HL-60 (cell line): ENCODE measurements around the gene CACNA1C.

Experiments
- DNase-seq, 2 experiments: peaks; one replicate each; pipeline ENCODE4 v3.0.0-alpha.2; 2010 to 2020; ENCODE audit warnings: low read depth in 1 of 2, low spot score in 1 of 2
- H3K27ac ChIP-seq: fragments of 250-450 bp; sonication (Bioruptor Pico); replicated peaks from 2 replicates; pipeline ENCODE4 v1.5.1; 2020; ENCODE audit warnings: mild to moderate bottlenecking, moderate library complexity
- H3K27me3 ChIP-seq: fragments of 250-450 bp; sonication (Bioruptor Pico); 2 replicates; pipeline ENCODE4 v1.5.1; 2021; ENCODE audit warnings: mild to moderate bottlenecking, moderate library complexity; ENCODE audit not compliant: insufficient read depth, poor library complexity, severe bottlenecking
- H3K4me3 ChIP-seq: replicated peaks from 2 replicates; pipeline ENCODE4 v1.5.1; 2011; ENCODE audit warnings: mild to moderate bottlenecking, control low read depth, low read length; ENCODE audit not compliant: insufficient read depth
- GABPA ChIP-seq: IDR thresholded peaks from 2 replicates; pipeline ENCODE4 v1.6.1; 2012; ENCODE audit warnings: low read depth
- POLR2AphosphoS5 ChIP-seq: IDR thresholded peaks from 2 replicates; pipeline ENCODE4 v1.6.1; 2012; ENCODE audit warnings: low read depth
- REST ChIP-seq: IDR thresholded peaks from 2 replicates; pipeline ENCODE4 v1.6.1; 2012; ENCODE audit warnings: low read depth; ENCODE audit not compliant: insufficient replicate concordance
- SPI1 ChIP-seq: IDR thresholded peaks from 2 replicates; pipeline ENCODE4 v1.6.1; 2012; ENCODE audit warnings: low read depth, mild to moderate bottlenecking, borderline replicate concordance
- TF ChIP-seq, protein P1 (sequence below): IDR thresholded peaks from one replicate; pipeline ENCODE4 v1.5.1; 2011; ENCODE audit warnings: low read length, control low read depth, inconsistent platforms; ENCODE audit not compliant: insufficient read depth

CACNA1C gene

GRCh38 chr12:2453761-2454090 is 400.9 kb downstream of the CACNA1C start:
- Histone ChIP-seq H3K27ac (peak overlapping the region; percentile 2), H3K27me3 (no peaks in the 10 kb centered on the region), H3K4me3 (no peak overlapping the region)
- peak; percentile 99 for TF ChIP-seq SPI1
- TF ChIP-seq POLR2AphosphoS5, result no peak
- no peak for TF ChIP-seq GABPA
- no peak for TF ChIP-seq REST
- DNase-seq, result peak; percentile 24 to 76

GRCh38 chr12:2454601-2455177 is 401.9 kb downstream of the CACNA1C start:
- TF ChIP-seq SPI1, result peak; percentile 53; the same call in 1 of the 2 replicates
- TF ChIP-seq POLR2AphosphoS5, result no peak

DNA sequence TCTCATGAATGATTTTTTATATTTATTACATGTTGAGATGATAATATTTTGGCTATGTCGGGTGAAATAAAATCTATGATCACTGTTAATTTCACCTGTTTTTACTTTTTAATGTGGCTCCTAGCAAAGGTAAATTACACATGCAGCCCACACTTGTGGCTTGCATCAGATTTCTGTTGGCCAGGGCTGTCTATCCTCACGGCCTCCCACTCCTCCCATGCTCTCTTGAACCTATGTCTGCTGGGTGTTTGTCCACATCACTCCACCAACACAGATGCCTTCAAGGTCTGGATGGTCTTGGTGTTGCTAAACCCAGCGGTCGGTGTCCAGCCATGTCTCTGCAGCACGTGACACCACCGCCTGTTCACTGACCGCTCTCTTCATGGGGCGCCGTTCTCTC is 402.6 kb downstream of the CACNA1C start:
- TF ChIP-seq GABPA, result no peak
- TF ChIP-seq, protein P1, sequence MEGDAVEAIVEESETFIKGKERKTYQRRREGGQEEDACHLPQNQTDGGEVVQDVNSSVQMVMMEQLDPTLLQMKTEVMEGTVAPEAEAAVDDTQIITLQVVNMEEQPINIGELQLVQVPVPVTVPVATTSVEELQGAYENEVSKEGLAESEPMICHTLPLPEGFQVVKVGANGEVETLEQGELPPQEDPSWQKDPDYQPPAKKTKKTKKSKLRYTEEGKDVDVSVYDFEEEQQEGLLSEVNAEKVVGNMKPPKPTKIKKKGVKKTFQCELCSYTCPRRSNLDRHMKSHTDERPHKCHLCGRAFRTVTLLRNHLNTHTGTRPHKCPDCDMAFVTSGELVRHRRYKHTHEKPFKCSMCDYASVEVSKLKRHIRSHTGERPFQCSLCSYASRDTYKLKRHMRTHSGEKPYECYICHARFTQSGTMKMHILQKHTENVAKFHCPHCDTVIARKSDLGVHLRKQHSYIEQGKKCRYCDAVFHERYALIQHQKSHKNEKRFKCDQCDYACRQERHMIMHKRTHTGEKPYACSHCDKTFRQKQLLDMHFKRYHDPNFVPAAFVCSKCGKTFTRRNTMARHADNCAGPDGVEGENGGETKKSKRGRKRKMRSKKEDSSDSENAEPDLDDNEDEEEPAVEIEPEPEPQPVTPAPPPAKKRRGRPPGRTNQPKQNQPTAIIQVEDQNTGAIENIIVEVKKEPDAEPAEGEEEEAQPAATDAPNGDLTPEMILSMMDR, result no peak
- no peak for TF ChIP-seq POLR2AphosphoS5
- no peak for TF ChIP-seq REST
- TF ChIP-seq SPI1, result no peak
- Histone ChIP-seq H3K27me3 (no peaks in the 10 kb centered on the region), H3K27ac (no peak overlapping the region), H3K4me3 (no peak overlapping the region)
- no peak for DNase-seq

More at GRCh38 chr12:2454601-2455177, 401.9 kb downstream of the CACNA1C start:
- H3K4me3 ChIP-seq, result no peak overlapping the region
- no peak overlapping the region for H3K27ac ChIP-seq
- no peaks in the 10 kb centered on the region for H3K27me3 ChIP-seq
- peak in 1 of 2 experiments; percentile 47 for DNase-seq

DNA sequence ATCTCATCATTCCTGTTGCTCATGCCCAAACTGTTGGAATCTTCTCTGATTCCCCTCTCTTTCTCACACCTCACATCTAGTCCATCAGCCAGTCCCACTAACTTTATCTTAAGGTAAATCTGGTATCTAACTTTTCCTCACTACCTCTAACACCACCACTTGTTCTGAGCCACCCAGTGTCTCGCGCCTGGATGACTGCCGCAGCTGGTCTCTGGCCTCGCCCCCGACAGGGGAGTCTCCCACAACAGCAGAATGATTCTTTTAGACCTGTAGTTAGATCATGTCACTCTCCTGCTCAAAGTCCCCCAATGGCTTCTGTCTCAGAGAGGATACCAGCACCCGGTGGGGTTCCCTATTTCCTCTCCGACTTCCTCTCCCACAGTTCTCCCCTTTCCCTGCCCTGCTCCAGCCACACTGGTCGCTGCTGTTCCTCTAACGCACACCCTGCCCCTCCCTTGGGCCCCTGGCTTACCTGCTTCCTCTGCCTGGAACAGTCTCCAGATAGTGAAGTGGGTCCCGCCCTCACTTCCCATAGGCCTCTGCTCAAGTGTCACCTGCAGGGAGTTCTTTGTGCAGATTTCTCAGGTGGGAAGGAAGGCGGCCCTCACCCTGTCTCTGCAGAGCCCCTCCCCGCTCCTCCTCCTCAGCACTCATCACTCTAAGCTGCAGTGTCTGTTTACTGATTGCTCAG is 403.5 kb downstream of the CACNA1C start:
- TF ChIP-seq GABPA (no peak), SPI1 (peak; percentile 37; the same call in 1 of the 2 replicates), REST (no peak)
- Histone ChIP-seq H3K4me3 (no peak overlapping the region), H3K27ac (no peak overlapping the region), H3K27me3 (no peaks in the 10 kb centered on the region)
- DNase-seq, result no peak
